HL-60 (cell line): Measurements from ENCODE around the gene SRRD.

ENCODE experiments used
- POLR2AphosphoS5 ChIP-seq: IDR thresholded peaks from 2 replicates; pipeline ENCODE4 v1.6.1; 2012; ENCODE audit warnings: low read depth
- TF ChIP-seq, protein P1 (sequence below): IDR thresholded peaks from one replicate; pipeline ENCODE4 v1.5.1; 2011; ENCODE audit warnings: low read length, control low read depth, inconsistent platforms; ENCODE audit not compliant: insufficient read depth

DNA sequence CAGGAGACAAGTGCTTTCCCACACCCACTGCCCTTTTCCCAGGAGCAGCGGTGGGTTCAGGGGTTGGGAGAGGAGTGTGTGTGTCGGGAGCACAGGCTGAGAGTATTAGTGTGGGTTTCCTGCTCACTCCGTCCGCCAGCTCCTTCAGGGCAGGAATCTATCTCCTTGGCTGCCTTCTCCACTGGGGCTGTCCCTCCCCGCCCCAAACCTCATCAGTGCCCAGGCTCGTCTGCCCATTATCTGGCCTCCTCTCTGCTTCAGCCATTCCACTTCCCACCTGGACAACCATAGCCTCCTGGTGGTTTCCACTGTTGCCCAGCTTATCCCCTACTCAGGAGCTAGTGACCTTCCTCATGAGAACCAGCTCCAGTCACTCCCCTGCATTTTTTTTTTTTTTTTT is 34.7 kb upstream of the SRRD start:
- TF ChIP-seq, protein P1, sequence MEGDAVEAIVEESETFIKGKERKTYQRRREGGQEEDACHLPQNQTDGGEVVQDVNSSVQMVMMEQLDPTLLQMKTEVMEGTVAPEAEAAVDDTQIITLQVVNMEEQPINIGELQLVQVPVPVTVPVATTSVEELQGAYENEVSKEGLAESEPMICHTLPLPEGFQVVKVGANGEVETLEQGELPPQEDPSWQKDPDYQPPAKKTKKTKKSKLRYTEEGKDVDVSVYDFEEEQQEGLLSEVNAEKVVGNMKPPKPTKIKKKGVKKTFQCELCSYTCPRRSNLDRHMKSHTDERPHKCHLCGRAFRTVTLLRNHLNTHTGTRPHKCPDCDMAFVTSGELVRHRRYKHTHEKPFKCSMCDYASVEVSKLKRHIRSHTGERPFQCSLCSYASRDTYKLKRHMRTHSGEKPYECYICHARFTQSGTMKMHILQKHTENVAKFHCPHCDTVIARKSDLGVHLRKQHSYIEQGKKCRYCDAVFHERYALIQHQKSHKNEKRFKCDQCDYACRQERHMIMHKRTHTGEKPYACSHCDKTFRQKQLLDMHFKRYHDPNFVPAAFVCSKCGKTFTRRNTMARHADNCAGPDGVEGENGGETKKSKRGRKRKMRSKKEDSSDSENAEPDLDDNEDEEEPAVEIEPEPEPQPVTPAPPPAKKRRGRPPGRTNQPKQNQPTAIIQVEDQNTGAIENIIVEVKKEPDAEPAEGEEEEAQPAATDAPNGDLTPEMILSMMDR = no peak
- no peak for TF ChIP-seq POLR2AphosphoS5
